Measurements from ENCODE around the gene CYBRD1.

CYBRD1 gene

DNA sequence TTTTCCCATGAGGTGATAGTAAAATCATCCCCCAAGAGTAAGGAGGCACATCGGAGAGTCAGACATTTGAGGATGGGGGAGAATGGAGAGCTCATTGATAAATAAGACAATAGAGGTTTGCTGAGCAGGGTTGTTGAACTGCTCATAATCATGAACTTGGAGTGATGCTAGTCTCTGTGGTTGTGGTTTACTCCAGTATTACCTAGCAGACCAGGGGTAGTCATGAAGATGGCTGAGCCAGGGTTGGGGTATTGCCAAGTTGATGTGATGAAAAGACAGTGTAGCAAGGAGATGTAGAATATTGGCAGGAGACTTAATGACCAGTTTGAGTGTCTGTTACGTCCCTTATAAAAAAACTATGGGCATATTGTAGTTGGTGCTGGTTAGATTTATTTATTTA lies 25.4 kb downstream of the CYBRD1 start:
- H3K4me3 ChIP-seq (replicated peaks; ENCODE audit: low read depth, low read length): no peak overlapping the region
- TF ChIP-seq, protein P1, sequence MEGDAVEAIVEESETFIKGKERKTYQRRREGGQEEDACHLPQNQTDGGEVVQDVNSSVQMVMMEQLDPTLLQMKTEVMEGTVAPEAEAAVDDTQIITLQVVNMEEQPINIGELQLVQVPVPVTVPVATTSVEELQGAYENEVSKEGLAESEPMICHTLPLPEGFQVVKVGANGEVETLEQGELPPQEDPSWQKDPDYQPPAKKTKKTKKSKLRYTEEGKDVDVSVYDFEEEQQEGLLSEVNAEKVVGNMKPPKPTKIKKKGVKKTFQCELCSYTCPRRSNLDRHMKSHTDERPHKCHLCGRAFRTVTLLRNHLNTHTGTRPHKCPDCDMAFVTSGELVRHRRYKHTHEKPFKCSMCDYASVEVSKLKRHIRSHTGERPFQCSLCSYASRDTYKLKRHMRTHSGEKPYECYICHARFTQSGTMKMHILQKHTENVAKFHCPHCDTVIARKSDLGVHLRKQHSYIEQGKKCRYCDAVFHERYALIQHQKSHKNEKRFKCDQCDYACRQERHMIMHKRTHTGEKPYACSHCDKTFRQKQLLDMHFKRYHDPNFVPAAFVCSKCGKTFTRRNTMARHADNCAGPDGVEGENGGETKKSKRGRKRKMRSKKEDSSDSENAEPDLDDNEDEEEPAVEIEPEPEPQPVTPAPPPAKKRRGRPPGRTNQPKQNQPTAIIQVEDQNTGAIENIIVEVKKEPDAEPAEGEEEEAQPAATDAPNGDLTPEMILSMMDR (IDR thresholded peaks at IDR 0.05; ENCODE audit: low read depth, low read length, missing control alignments): no peak
- no peak for DNase-seq (ENCODE audit: extremely low read depth, low read depth)

DNA sequence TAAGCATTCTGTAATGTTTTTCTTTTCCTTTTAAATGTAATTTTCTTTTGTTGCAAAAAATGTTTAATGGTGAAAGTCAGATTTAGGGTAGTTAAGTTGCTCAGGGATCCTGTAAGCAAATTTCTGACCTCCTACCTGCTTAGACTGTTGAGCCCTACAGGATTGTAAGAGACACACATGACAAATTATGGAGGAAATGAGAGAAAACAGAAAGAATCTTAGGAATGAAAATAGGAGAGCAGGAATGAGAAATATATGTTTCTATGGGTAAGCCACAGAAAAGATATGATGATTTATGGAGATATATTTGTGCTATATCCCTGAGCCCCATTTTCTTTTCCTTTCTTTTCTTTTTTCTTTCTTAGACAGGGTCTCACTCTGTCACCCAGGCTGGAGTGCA lies 28.3 kb downstream of the CYBRD1 start:
- no peak overlapping the region for H3K4me3 ChIP-seq (replicated peaks; ENCODE audit: low read depth, low read length)
- TF ChIP-seq, protein P1 (IDR thresholded peaks at IDR 0.05; ENCODE audit: low read depth, low read length, missing control alignments): no peak
- DNase-seq (ENCODE audit: extremely low read depth, low read depth): no peak

DNA sequence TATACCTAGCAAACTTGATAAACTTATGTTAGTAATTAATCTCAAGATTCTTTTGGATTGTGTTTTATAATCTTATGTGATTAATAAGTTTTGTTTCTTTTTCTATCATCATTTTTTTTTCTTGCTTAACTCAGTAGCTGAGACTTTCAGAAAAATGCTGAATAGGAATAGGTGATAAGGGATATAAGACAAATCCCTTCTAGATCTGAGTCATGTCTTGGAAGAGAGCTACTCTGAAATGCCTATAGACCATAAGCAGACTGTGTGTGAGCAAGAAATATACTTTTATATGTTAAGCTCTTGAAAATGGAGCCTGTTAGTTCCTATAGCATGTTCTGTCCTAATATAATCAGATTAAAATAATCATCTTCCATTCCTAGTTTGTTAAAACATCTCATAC lies 29.6 kb downstream of the CYBRD1 start:
- no peak overlapping the region for H3K4me3 ChIP-seq (replicated peaks; ENCODE audit: low read depth, low read length)
- TF ChIP-seq, protein P1 (IDR thresholded peaks at IDR 0.05; ENCODE audit: low read depth, low read length, missing control alignments): no peak
- no peak for DNase-seq (ENCODE audit: extremely low read depth, low read depth)

DNA sequence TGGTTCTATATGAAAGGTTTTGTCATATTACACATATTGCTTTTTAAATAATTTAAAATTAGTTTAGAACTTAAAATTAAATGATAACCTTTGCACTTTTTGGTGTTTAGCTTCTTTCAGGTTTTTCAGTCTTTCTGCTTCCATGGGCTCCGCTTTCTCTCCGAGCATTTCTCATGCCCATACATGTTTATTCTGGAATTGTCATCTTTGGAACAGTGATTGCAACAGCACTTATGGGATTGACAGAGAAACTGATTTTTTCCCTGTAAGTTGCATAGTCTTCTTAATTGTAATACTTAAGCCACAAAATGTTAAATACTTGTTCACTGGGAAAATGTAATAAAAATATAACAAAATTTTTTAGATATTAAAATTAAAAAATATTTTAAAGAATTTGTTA lies 31.0 kb downstream of the CYBRD1 start:
- TF ChIP-seq, protein P1 (IDR thresholded peaks at IDR 0.05; ENCODE audit: low read depth, low read length, missing control alignments): no peak
- H3K4me3 ChIP-seq (replicated peaks; ENCODE audit: low read depth, low read length): no peak overlapping the region
- DNase-seq (ENCODE audit: extremely low read depth, low read depth): no peak

DNA sequence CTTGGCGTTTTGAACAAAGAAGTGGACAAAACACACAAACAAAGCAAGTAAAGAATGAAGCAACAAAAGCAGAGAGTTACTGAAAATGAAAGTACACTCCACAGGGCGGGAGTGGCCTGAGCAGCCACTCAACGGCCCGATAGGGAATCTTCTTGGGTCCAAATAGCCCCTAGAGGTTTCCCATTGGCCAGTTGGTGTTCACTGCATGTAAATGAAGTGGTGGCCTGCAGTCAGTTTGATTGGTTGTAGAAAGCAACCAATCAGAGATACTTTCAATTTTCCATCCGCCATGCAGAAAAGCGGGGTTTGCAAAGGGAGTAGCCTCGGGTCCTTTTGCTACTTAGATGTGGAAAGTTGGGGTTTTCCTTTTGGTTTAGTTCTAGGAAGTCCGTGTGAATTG lies 31.6 kb downstream of the CYBRD1 start:
- TF ChIP-seq, protein P1 (IDR thresholded peaks at IDR 0.05; ENCODE audit: low read depth, low read length, missing control alignments): no peak
- no peak overlapping the region for H3K4me3 ChIP-seq (replicated peaks; ENCODE audit: low read depth, low read length)
- DNase-seq (ENCODE audit: extremely low read depth, low read depth): no peak

DNA sequence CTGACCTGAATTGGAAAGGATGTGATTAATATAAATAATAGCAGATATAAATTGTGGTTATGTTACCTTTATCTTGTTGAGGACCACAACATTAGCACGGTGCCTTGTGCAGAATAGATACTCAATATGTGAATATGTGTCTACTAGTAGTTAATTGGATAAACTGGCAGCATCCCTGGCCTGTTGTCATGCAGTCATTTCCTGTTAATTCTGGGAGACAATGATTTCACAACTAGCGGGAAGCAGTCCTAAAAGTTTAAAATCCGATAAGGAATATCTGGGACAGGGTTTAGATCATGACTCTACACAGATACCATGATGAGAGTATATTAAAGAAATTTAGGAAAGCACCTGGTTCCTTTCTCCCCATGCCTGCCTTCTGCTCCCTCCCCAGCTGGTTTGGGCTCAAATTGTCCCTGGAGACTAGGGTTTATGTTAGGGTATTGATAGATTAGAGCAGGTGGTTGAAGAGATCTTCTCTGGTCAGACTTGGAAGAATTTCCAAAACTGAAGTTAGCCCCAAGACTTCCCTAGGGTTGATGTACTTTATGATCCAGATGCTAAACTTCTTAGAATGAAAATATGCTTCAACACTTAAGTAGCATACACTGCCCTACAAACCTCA lies 32.8 kb downstream of the CYBRD1 start:
- no peak overlapping the region for H3K4me3 ChIP-seq (replicated peaks; ENCODE audit: low read depth, low read length)
- DNase-seq (ENCODE audit: extremely low read depth, low read depth): no peak
- TF ChIP-seq, protein P1 (IDR thresholded peaks at IDR 0.05; ENCODE audit: low read depth, low read length, missing control alignments): no peak

DNA sequence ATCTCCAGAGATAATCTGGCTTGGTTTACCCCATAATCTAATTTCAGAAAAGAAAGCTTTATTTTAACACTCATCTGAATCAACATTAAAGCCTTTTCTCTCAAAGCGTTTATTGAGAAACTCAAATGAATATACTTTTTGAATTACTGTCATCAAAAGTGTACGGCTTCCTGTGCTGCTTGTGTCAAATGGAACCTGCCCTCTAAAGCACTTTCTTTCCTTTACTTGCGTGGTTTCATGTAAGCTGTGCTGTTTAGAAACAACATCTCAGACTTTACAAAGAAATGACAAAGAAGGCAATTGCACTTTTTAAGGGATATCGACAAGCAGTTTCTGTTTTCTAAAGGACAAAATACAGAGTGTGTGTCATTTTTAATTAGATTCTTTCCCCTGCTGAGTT lies 35.1 kb downstream of the CYBRD1 start:
- TF ChIP-seq, protein P1 (IDR thresholded peaks at IDR 0.05; ENCODE audit: low read depth, low read length, missing control alignments): no peak
- no peak overlapping the region for H3K4me3 ChIP-seq (replicated peaks; ENCODE audit: low read depth, low read length)
- DNase-seq (ENCODE audit: extremely low read depth, low read depth): no peak
